Measurements from ENCODE around the gene RRP12.
A peak's percentile ranks its signal among the peaks of the same experiment; 100 is the strongest.
"Not testable (repeated sequence)": the region's sequence is repeated elsewhere in the genome, so short reads cannot be mapped to it uniquely, and the experiment has no call there.

Gene RRP12

GRCh38 chr10:97356318-97356914 is 44.7 kb downstream of the RRP12 start:
- no peaks in the 10 kb centered on the region for H3K9me3 ChIP-seq (ENCODE audit: low read length)
- H3K4me1 ChIP-seq (ENCODE audit: insufficient read depth, low read length): no peaks in the 10 kb centered on the region
- no peaks in the 10 kb centered on the region for H3K27me3 ChIP-seq (ENCODE audit: insufficient read depth, low read length)
- H2AFZ ChIP-seq (ENCODE audit: low read depth, low read length): no peak overlapping the region
- peaks cover 45% of the 10 kb centered on the region for H3K36me3 ChIP-seq (ENCODE audit: insufficient read depth, low read length)
- no peak overlapping the region for H3K4me3 ChIP-seq (ENCODE audit: low read length)

GRCh38 chr10:97355571-97355975 is 45.6 kb downstream of the RRP12 start:
- no peaks in the 10 kb centered on the region for H3K4me1 ChIP-seq (ENCODE audit: insufficient read depth, low read length)
- H3K36me3 ChIP-seq (ENCODE audit: insufficient read depth, low read length): peaks cover 41% of the 10 kb centered on the region
- no peaks in the 10 kb centered on the region for H3K27me3 ChIP-seq (ENCODE audit: insufficient read depth, low read length)
- no peak overlapping the region for H2AFZ ChIP-seq (ENCODE audit: low read depth, low read length)
- H3K4me3 ChIP-seq (ENCODE audit: low read length): no peak overlapping the region
- H3K9me3 ChIP-seq (ENCODE audit: low read length): no peaks in the 10 kb centered on the region

GRCh38 chr10:97353945-97354344 is 47.2 kb downstream of the RRP12 start:
- Histone ChIP-seq H2AFZ (ENCODE audit: low read depth, low read length) (no peak overlapping the region), H3K4me3 (ENCODE audit: low read length) (no peak overlapping the region), H3K27me3 (ENCODE audit: insufficient read depth, low read length) (no peaks in the 10 kb centered on the region), H3K4me1 (ENCODE audit: insufficient read depth, low read length) (no peaks in the 10 kb centered on the region), H3K9me3 (ENCODE audit: low read length) (no peaks in the 10 kb centered on the region), H3K36me3 (ENCODE audit: insufficient read depth, low read length) (peaks cover 30% of the 10 kb centered on the region)

GRCh38 chr10:97349752-97350513 is 51.2 kb downstream of the RRP12 start:
- Histone ChIP-seq H3K27me3 (ENCODE audit: insufficient read depth, low read length) (no peaks in the 10 kb centered on the region), H3K4me3 (ENCODE audit: low read length) (no peak overlapping the region), H2AFZ (ENCODE audit: low read depth, low read length) (no peak overlapping the region), H3K36me3 (ENCODE audit: insufficient read depth, low read length) (peaks cover 7% of the 10 kb centered on the region), H3K9me3 (ENCODE audit: low read length) (no peaks in the 10 kb centered on the region), H3K4me1 (ENCODE audit: insufficient read depth, low read length) (no peaks in the 10 kb centered on the region)

- H3K36me3 ChIP-seq (ENCODE audit: insufficient read depth, low read length): no peaks in the 10 kb centered on the region
- no peak overlapping the region for H2AFZ ChIP-seq (ENCODE audit: low read depth, low read length)
- no peaks in the 10 kb centered on the region for H3K27me3 ChIP-seq (ENCODE audit: insufficient read depth, low read length)
- H3K9me3 ChIP-seq (ENCODE audit: low read length): no peaks in the 10 kb centered on the region
- no peaks in the 10 kb centered on the region for H3K4me1 ChIP-seq (ENCODE audit: insufficient read depth, low read length)
- H3K4me3 ChIP-seq (ENCODE audit: low read length): no peak overlapping the region
Observed at GRCh38 chr10:97347317-97347716, 53.8 kb downstream of the RRP12 start.

GRCh38 chr10:97343664-97344063 is 57.5 kb downstream of the RRP12 start:
- not testable (repeated sequence) for H3K27me3 ChIP-seq (ENCODE audit: insufficient read depth, low read length); H3K9me3 ChIP-seq (ENCODE audit: low read length); H2AFZ ChIP-seq (ENCODE audit: low read depth, low read length); H3K36me3 ChIP-seq (ENCODE audit: insufficient read depth, low read length); H3K4me1 ChIP-seq (ENCODE audit: insufficient read depth, low read length); H3K4me3 ChIP-seq (ENCODE audit: low read length)

GRCh38 chr10:97341416-97341815 is 59.7 kb downstream of the RRP12 start:
- no peak overlapping the region for H2AFZ ChIP-seq (ENCODE audit: low read depth, low read length)
- no peaks in the 10 kb centered on the region for H3K36me3 ChIP-seq (ENCODE audit: insufficient read depth, low read length)
- H3K4me3 ChIP-seq (ENCODE audit: low read length): no peak overlapping the region
- peaks cover 19% of the 10 kb centered on the region for H3K4me1 ChIP-seq (ENCODE audit: insufficient read depth, low read length)
- H3K9me3 ChIP-seq (ENCODE audit: low read length): no peaks in the 10 kb centered on the region
- H3K27me3 ChIP-seq (ENCODE audit: insufficient read depth, low read length): no peaks in the 10 kb centered on the region

- Histone ChIP-seq H2AFZ (ENCODE audit: low read depth, low read length) (peak overlapping the region; percentile 15), H3K4me1 (ENCODE audit: insufficient read depth, low read length) (peaks cover 27% of the 10 kb centered on the region), H3K9me3 (ENCODE audit: low read length) (no peaks in the 10 kb centered on the region), H3K27me3 (ENCODE audit: insufficient read depth, low read length) (no peaks in the 10 kb centered on the region), H3K4me3 (ENCODE audit: low read length) (peak overlapping the region; percentile 34), H3K36me3 (ENCODE audit: insufficient read depth, low read length) (no peaks in the 10 kb centered on the region)
Observed at GRCh38 chr10:97338041-97338440, 63.1 kb downstream of the RRP12 start.

- Histone ChIP-seq H3K9me3 (ENCODE audit: low read length) (no peaks in the 10 kb centered on the region), H3K4me3 (ENCODE audit: low read length) (peak overlapping the region; percentile 34), H3K27me3 (ENCODE audit: insufficient read depth, low read length) (no peaks in the 10 kb centered on the region), H3K4me1 (ENCODE audit: insufficient read depth, low read length) (peaks cover 35% of the 10 kb centered on the region), H2AFZ (ENCODE audit: low read depth, low read length) (peak overlapping the region; percentile 15), H3K36me3 (ENCODE audit: insufficient read depth, low read length) (no peaks in the 10 kb centered on the region)
Observed at GRCh38 chr10:97336942-97337831, 64.0 kb downstream of the RRP12 start.

GRCh38 chr10:97336446-97336845 is 64.7 kb downstream of the RRP12 start:
- H3K27me3 ChIP-seq (ENCODE audit: insufficient read depth, low read length): no peaks in the 10 kb centered on the region
- H3K4me3 ChIP-seq (ENCODE audit: low read length): no peak overlapping the region
- peaks cover 40% of the 10 kb centered on the region for H3K4me1 ChIP-seq (ENCODE audit: insufficient read depth, low read length)
- no peaks in the 10 kb centered on the region for H3K36me3 ChIP-seq (ENCODE audit: insufficient read depth, low read length)
- no peak overlapping the region for H2AFZ ChIP-seq (ENCODE audit: low read depth, low read length)
- no peaks in the 10 kb centered on the region for H3K9me3 ChIP-seq (ENCODE audit: low read length)

- H3K36me3 ChIP-seq (ENCODE audit: insufficient read depth, low read length): no peaks in the 10 kb centered on the region
- H3K27me3 ChIP-seq (ENCODE audit: insufficient read depth, low read length): no peaks in the 10 kb centered on the region
- no peak overlapping the region for H3K4me3 ChIP-seq (ENCODE audit: low read length)
- H3K4me1 ChIP-seq (ENCODE audit: insufficient read depth, low read length): peaks cover 40% of the 10 kb centered on the region
- H2AFZ ChIP-seq (ENCODE audit: low read depth, low read length): no peak overlapping the region
- no peaks in the 10 kb centered on the region for H3K9me3 ChIP-seq (ENCODE audit: low read length)
Observed at GRCh38 chr10:97336006-97336405, 65.1 kb downstream of the RRP12 start.

- peak overlapping the region; percentile 72 for H2AFZ ChIP-seq (ENCODE audit: low read depth, low read length)
- H3K4me1 ChIP-seq (ENCODE audit: insufficient read depth, low read length): peaks cover 40% of the 10 kb centered on the region
- H3K4me3 ChIP-seq (ENCODE audit: low read length): peak overlapping the region; percentile 78
- no peaks in the 10 kb centered on the region for H3K9me3 ChIP-seq (ENCODE audit: low read length)
- no peaks in the 10 kb centered on the region for H3K27me3 ChIP-seq (ENCODE audit: insufficient read depth, low read length)
- no peaks in the 10 kb centered on the region for H3K36me3 ChIP-seq (ENCODE audit: insufficient read depth, low read length)
Observed at GRCh38 chr10:97335188-97335619, 65.9 kb downstream of the RRP12 start.
